Embryonic facial prominence (tissue), 1 donor: ENCODE data around the gene CACNA1D.
"Not testable (repeated sequence)": the region's sequence is repeated elsewhere in the genome, so short reads cannot be mapped to it uniquely, and the experiment has no call there.

Experiments used
- DNase-seq: peaks from one replicate; pipeline ENCODE4 v3.0.0-alpha.2; 2016; ENCODE audit errors: extremely low spot score

Gene CACNA1D

DNA sequence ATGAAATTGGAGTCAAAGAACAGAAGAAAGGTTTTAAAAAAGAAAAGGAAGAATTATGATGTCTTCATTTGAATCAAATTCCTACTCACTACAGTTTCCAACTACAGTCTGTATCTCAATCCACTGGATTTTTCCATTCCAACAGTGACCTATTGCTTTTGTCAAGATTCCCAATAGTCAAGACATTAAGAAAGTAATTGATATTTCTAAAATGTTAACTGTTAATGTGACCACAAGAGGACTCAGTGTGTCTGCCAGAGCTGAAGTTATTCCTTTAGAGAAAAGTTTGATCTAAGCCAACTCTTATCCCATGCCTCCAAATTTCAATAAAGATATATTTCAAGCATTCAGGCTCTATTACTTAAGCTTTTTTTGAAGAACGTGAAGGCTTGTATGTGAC is 163.2 kb downstream of the CACNA1D start:
- DNase-seq, result no peak

DNA sequence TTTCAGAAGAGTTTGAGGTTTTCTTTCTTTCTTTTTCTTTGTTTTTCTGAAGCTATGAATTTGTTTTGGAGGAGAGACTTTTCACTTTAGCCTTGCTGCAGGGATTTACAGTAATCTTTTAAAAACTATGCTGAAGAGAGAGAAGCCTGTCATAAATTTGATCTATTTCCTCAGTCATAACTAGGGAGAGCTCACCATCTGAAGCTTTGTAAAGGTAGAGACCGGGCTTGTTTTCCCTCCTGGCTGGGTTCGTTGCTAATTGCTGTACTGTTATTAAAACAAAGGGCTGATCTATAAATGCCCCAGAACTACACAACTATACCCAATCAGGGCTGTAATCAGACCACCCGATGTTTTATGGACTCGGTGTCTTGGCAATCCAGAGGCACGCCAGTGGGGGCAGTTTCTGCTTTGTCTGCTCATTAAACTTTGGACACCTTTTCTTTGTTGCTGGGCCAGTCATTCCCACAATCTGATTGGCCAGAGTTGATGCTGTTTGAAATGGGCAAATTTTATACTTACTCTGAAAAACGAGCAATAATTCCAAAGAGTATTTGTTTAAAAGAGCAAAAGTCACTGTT is 164.3 kb downstream of the CACNA1D start:
- DNase-seq, result no peak

DNA sequence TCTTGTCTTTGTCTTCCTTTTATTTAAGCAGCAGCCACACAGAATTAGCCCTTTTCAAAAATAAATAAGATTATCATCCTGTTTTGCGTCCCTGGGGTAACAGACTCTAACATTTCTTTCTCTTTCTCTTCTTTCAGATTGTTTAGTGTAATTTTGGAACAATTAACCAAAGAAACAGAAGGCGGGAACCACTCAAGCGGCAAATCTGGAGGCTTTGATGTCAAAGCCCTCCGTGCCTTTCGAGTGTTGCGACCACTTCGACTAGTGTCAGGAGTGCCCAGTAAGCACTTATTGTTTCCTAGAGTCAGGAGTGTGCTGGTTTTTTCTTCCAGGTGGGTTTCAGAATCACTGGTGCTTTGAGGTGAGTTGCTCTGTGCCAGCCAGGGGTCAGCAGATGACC is 165.6 kb downstream of the CACNA1D start:
- no peak for DNase-seq

DNA sequence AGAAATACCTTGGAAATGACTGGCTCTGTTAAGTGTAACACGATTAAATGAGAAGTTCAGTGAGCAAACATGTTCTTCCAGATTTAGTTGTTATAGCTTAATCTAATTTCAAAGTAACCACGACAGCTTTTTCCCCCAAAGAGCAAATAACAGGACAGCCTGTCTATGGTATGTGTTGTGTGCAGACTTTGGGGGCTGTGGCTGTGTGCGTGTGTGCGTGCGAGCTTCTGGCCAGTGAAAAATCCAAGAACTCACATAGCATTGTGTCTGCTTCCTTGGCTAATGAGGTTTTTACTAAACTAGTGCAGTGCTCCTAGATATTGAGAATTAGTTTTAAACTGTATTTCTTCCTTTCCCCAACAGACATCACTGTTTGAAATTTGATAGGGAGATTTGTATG is 167.1 kb downstream of the CACNA1D start:
- DNase-seq, result no peak

DNA sequence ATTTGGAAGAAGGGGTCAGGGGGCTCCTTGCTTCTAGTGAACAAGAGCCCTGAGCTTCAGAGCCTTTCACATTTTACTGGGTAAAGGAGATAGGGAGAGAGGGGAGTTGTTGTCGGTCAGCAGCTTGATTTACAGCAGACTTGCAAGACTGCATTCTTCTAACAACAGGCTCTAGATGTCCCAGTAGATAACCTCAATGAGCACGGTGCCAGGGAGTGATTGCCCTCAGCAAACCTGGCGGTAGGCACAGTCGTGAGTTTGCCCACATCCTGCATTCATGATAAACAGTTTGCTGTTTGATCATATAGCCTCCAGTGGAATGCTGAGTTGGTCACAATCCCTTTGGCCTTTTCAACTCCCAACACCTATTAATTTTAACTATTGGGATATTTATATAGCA is 170.4 kb downstream of the CACNA1D start:
- not testable (repeated sequence) for DNase-seq

DNA sequence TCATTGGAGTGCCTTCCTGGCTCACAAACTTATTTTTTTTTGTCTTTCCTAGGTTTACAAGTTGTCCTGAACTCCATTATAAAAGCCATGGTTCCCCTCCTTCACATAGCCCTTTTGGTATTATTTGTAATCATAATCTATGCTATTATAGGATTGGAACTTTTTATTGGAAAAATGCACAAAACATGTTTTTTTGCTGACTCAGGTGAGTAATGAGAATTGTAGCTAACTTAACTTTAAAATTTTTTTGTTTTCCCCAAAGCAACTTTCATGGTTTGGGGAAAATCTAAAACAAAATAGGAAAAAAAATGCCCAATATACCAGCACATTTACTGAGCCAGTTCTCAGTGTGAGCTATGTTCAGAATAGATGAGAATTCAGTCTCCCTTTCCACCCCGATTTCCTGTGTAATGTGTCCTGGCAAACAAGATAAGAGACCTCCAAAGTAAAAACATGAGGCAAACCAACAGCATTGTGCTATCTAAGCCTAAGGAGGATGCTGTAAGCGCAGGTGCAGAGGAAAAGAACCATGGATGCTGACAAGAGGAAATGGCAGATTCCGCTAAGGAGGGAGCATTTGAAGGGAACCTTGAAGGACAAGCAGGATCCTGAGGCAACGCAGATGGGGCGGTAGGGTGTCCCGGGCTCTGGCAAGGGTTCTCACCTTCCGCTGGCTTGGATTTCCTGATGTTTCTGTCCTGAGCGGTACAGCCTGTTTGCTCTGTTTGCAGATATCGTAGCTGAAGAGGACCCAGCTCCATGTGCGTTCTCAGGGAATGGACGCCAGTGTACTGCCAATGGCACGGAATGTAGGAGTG is 171.4 kb downstream of the CACNA1D start:
- DNase-seq, result no peak

DNA sequence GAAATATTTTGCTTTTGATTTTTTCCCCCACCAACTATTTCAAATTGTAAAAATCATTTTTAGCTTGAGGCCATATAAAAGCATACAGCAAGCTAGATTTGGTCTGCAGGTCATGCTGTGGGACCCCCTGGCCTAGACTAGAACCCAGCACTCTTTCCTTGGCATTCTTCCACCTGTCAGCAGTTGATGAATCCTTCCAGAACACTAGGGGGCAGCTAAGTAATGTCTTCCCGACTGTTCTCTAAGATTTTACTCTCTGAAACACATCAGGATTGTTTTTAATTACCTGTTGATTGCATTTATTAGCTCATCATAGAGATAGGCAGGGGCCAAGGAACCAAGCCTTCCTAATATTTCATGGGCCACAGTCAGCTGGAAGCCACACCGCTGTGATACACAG is 174.5 kb downstream of the CACNA1D start:
- DNase-seq, result no peak

DNA sequence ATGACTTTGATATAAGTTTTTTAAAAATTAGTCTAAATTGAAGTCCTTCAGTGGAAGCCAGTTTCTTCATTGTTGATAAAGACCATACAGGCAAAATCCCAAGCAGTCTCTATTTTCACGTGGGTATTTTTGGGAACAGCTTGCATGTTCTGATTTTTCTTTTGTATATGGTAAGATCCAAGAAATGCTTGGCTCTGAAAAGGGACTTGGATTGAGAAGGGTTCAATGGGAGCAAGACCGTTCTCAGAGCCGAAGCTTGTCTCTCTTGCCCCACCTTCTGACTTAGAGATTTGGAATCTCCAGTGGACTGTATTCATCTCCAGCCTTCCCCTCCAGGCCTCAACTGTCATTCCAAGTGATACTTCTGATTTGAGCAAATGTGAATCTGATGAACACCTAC is 176.3 kb downstream of the CACNA1D start:
- no peak for DNase-seq

DNA sequence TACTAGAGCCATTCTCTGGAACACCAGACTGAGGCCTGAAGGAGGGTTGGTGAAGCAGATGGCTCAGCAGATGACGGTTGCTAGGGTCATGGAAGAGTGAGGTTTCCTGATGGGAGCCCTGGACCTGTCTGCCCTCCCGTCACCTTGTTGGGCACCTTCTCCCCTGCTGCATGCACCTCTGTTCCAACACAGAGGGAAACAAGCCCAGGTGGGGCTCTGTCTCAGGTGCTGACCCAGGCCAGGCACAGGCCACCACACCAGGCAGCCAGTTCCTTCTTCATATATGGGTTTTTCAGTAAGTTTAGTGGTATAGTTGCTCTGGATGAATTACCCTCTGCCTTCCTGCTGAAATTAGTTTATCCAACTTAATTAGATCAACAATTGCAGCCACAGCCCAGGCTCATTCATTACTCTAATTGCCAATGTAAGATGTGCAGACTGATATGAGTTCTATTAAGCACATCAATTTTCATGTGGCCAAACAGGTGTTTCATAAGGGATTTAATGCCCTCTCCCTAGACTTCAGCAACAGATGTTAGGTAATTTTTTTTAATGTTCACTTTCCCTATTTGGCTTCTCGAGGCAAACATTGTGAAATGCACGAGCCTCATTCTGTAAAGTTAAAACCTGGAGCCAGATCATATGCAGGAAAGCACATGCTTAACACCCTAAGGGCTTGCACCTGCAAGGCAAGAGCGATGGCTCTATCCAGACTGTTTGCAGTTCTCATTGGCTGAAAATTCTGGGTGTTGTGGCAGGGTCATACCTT is 177.0 kb downstream of the CACNA1D start:
- no peak for DNase-seq

DNA sequence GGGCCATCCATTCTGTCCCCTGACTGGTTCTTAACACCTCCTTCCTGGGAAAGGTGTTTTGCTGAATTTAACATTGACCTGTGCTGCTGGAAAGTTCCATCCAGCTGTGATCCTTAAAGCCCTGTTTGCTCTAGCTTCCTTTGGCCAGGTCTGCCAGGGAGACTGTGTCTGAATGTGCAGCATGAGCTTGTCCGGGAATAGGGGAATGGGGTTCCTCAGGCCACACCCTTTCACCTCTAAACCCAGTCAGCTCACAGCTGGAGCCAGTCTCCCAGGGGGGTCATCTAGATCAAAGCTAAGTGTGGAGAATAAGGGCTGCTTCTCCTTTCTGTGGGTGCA is 177.5 kb downstream of the CACNA1D start:
- DNase-seq, result no peak

DNA sequence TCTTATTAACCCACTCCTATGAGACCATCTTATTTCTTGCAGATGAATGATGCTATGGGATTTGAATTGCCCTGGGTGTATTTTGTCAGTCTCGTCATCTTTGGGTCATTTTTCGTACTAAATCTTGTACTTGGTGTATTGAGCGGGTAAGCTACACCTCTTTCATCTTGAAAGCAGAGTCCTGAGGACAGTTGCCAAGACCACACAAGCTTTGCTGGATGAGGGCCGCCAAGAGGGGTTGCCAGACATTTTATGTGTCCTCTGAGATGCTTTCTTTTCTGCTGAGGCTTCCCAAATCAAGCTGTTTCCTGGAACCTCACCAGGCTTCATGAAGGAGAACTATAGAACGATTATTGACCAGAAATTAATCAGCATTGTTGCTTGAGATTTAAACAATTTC is 178.6 kb downstream of the CACNA1D start:
- no peak for DNase-seq

DNA sequence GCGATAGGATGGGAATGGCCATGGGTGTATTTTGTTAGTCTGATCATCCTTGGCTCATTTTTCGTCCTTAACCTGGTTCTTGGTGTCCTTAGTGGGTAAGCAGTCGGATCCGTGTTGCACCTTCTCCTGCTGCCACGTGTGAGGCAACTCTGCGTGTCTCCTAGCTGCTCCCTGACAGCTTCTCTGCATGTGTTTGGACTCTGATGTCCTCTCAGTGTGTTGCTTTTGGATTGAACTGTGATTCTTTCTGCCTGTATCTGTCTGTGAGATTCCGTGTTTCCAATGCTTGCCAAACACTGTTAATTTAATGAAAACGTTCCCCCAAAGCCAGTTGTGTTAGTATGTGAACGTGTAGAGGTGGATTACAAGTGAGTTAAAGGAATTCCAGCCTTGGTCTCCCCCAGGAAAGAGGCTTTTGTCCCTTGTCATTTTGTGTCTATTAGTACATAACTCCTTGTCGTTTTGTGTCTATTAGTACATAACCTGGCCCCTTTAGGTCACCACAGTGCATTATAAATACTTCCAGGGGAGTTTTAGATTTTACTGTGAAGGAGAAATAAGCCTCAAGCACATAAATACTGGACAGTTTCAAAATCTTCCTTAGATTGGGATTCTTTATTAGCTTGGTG is 179.4 kb downstream of the CACNA1D start:
- no peak for DNase-seq

DNA sequence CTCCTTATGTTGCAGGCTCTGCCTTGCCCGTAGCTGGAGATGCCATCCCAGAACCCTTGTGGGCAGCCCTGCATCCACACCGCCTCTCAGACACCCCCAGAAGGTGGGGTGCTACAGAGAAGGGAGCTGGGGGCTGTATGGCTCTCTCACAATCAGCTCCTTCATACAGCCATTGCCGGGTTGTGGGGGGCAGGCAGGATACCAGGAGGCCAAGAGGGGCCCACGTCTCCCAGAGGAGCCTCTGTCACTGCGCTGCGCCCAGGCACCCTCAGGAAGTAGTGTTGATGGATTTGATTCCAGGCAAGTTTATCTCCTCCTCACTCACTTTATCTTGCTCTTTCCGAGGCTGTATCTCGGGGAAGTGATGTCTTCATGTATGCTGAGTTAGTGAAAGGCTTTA is 180.2 kb downstream of the CACNA1D start:
- DNase-seq, result no peak

DNA sequence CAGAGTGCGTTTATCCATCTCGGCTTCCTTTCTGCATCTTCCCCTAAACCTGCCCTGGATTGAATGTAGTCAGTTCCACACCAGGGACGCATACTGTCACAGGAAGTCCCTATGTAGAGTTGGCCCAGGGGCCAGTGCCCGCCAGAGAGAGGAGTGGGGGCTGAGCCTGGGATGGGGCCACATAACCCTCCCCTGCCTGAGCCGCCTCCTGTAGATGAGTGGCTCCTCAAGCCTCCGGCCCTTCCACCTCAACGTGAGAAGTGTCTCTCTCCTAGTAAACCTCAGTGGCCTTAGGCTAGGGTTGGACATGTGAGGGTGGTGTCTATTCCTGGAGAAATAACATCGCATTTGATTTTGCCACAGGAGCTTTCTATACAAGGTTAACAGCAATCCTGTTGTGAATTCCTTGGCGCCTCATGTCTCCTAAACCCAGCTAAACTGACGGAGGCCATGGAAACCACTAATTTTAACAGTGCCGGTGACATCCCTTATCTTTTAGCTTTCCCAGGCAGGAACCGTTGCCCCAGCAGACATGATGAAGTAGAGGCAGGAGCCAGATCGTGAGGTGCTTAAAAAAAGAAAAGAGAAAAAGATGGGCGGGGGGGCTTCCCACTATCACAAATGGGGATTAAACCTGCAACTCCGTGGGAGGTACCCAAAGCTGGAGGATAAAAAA is 180.7 kb downstream of the CACNA1D start:
- DNase-seq, result no peak

DNA sequence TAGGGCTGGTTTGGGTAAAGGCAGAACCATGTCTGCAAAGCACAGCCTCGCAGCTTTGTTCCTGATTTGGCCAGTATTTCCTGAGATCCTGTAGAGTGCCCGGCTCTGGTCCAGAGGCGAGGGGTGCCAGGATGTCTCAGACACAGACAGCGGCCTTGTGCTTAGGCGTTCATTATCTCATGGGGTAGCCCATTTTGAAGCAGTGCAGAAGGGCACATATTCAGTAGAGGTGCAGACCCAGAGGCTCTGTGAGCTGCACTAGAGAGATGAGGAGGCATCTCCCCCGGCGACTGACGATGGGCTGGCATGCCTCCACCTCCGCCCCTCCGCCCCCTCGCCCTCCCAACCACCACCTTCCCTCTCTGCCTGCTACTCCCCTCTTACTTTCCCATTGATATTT is 181.5 kb downstream of the CACNA1D start:
- no peak for DNase-seq

DNA sequence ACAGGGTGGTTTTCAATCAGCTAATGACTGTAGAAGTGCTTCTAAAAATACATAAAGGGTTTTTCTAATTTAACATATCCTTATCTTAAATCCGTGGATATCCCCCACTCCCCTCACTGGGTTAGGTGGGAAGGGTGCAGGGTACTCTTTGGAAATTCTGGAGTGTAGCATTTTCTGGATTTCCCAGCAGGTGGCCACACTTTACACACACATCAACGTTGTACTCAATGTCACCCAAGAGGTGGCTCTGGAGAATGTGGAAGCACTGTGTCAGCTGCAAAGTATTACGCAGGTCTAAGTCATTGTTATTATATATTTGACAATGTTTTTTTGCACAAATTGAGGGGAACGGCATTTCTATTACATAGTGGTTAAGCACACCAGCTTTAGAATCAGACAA is 183.0 kb downstream of the CACNA1D start:
- DNase-seq, result no peak

DNA sequence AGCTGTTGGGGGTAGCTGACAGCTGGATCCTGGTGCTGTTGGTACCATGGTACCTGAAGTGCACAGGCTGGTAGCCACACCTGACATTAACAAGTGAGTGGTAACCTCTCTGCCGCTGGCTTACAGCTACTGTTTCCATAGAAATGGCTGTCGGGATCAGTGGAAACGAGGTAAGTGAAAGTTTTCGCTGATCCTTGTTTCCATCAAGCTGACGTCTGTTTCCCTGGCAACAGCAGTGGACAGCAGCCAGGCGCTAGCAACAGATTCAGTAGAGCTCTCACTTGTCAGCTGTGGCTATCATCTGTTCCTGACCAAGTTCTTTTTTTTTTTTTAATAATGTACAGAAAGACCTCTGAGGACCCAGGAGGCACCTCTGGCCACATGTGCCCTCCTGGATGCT is 185.6 kb downstream of the CACNA1D start:
- DNase-seq, result peak; percentile 78

DNA sequence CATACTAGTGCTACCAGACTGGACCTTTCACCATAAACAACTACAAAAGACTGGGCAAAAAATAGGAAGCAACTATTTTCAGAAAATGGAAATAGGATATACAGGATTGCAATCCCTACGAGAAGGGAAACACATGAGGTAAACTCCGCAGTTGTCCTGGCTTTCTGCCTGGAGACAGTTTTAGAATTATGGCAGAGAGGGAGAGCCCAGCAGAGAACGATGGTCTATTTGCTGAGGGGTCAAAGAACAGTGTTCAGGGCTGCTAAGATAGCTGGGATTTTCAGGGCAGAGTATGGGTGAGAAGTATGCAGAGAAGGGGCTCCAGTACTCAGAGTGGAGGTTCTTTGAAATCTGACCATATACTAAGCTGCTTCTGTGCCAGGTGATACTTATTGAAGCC is 188.4 kb downstream of the CACNA1D start:
- DNase-seq, result no peak

DNA sequence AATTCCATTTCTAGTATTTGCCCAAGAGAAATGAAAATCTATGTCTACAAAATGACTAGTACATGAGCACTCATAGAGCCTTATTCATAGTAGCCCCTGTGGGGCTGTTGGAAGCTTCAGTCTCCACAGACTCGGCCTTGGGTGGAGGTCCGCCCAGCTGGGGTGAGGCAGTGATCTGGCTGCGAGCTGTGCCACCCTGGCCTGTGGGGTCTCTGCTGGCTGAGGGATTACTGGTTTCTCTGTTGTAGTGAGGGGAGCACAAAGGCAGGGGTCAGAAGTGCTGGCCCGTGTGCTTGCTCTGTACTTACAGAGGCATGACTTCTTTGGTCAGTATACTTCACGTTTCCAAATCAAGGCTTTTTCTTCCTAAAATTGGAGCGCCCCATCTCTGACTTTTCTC is 193.7 kb downstream of the CACNA1D start:
- no peak for DNase-seq

DNA sequence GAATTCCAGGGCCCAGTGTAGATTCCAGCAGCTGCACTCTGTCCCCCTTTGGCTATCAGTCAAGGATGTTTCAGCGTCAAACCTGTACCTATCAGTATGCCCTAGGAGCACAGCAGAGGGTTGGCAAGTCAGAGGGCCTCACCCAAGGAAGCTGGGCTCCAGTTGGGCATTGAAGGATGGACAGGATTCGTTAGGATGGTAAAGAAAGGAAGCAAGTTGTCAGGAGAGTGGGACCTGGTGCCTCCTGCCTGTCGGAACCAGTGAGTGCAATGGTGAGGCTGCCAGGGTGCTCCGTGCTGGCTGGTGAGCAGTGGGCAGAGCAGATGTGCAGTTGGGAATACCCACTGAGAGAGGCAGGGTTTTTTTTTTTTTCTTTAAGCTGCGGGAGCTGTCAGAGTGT is 194.6 kb downstream of the CACNA1D start:
- DNase-seq, result no peak

DNA sequence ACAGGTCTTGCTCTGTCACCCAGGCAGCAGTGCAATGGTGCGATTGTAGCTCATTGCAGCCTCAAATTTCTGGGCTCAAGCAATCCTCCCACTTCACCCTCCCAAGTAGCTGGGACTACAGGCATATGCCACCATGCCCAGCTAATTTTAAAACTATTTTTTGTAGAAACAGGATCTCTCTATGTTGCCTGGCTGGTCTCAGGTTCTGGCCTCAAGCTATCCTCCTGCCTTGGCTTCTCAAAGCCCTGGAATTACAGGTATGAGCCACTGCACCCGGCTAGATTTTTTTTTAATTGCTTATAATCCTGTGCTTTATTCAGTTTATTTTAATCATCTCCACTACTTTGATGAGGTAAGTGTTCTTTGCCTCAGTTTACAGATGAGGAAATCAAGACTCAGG is 195.3 kb downstream of the CACNA1D start:
- DNase-seq, result no peak

DNA sequence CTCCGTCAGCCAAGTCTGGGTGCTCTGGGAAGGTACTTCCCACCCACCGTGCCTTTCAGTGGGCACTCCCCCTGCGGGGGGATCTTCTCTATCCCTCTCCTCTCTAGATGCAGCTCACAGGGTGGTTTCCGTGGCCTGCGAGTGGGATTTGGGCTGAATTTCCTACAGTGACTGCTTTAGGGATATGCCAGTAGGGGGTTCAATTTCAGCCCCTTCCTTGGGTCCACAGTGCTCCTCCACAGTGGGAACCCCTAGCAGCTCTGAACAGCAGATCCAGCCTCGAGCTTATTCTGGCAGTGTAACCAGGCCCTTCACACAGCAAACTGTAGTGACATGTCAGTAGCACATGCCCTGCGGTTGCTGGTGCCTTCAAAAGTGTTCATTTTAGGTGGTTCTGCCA is 196.1 kb downstream of the CACNA1D start:
- DNase-seq, result no peak
